ENCODE measurements around the gene OR7D2. TPM values are rescaled to one million over a fixed set of nuclear protein-coding genes. Genes with fewer than 3 reads are reported as not detected.

OR7D2 gene
- total and polyA plus RNA-seq, 7 donors = 0.01 TPM; not detected in 6

GRCh38 chr19:9205501-9206113 is 26.8 kb downstream of the OR7D2 start:
- peak overlapping the region in 3 of 4 donors; percentile 28 to 42 (median 28) for H3K4me3 ChIP-seq
- intact Hi-C loops (cut with DNase I) = loop anchor here (2.0 kb wide), 2 partner anchors 71 to 591 kb away; no protein-coding TSS in a partner anchor
- peak; percentile 81 for DNase-seq

GRCh38 chr19:9219489-9219888 is 40.7 kb downstream of the OR7D2 start, which contains the start of gene OR7D4:
TSS of gene OR7D4 (minus strand) at chr19:9219589. CDS start at chr19:9214837, 4,752 bp downstream.
- Histone ChIP-seq H3K27ac (no peak within 1 kb of the TSS), H3K27me3 (no peaks in the 10 kb centered on the region), H3K9me3 (peaks cover 0 to 2% (median 1%) of the 10 kb centered on the region in 4 donors), H3K36me3 (no peaks in the 10 kb centered on the region), H3K4me3 (no peak within 1 kb of the TSS), H3K4me1 (no peaks in the 10 kb centered on the region)
- DNase-seq = no peak
- WGBS, 2 donors = 73 to 76% methylated on average over 3 of the region's 3 CpGs
- intact Hi-C loops (cut with DNase I) = no loop called here
- TF ChIP-seq POLR2A (IDR thresholded peaks at IDR 0.05) (no peak), POLR2AphosphoS5 (IDR thresholded peaks at IDR 0.05) (no peak), EP300 (IDR thresholded peaks at IDR 0.05) (no peak), CTCF (IDR thresholded peaks at IDR 0.05) (no peak)

More at GRCh38 chr19:9205501-9206113, 26.8 kb downstream of the OR7D2 start:
- Histone ChIP-seq H3K4me1 (peaks cover 0 to 6% (median 2%) of the 10 kb centered on the region in 4 donors), H3K36me3 (no peaks in the 10 kb centered on the region), H3K9me3 (no peaks in the 10 kb centered on the region), H3K27me3 (no peaks in the 10 kb centered on the region), H3K27ac (no peak overlapping the region)
- WGBS, 2 donors = 34 to 36% methylated on average over 13 of the region's 13 CpGs
- TF ChIP-seq POLR2A (IDR thresholded peaks at IDR 0.05) (no peak), CTCF (IDR thresholded peaks at IDR 0.05) (peak; percentile 7 to 91 (median 78))

Other genes with a start within 250 kb of the OR7D2 start
- under 1 TPM in 1 of 4 donors, not detected in 3; under 0.01 TPM for gene MUC16, start 168.6 kb upstream of the OR7D2 start, total RNA-seq
- under 1 TPM in 1 of 3 donors, not detected in 2; under 0.01 TPM for gene MUC16, start 168.6 kb upstream of the OR7D2 start, polyA plus RNA-seq
- gene OR1M1, start 91.9 kb upstream of the OR7D2 start, total RNA-seq = not detected
- not detected for gene OR1M1, start 91.9 kb upstream of the OR7D2 start, polyA plus RNA-seq
- gene OR7G2, start 71.5 kb upstream of the OR7D2 start, total RNA-seq = not detected
- not detected for gene OR7G2, start 71.5 kb upstream of the OR7D2 start, polyA plus RNA-seq
- not detected for gene OR7G1, start 63.2 kb upstream of the OR7D2 start, total RNA-seq
- not detected for gene OR7G1, start 63.2 kb upstream of the OR7D2 start, polyA plus RNA-seq
- gene OR7G3, start 52.0 kb upstream of the OR7D2 start, total RNA-seq = not detected
- not detected for gene OR7G3, start 52.0 kb upstream of the OR7D2 start, polyA plus RNA-seq
- gene ZNF317, start 38.6 kb upstream of the OR7D2 start, total RNA-seq = 10 to 100 TPM; 11.4 to 20.8 (median 17.4) TPM
- 10 to 100 TPM; 12.6 to 24.5 (median 16.3) TPM for gene ZNF317, start 38.6 kb upstream of the OR7D2 start, polyA plus RNA-seq
- gene OR7D4, start 40.6 kb downstream of the OR7D2 start, total RNA-seq = not detected
- not detected for gene OR7D4, start 40.6 kb downstream of the OR7D2 start, polyA plus RNA-seq
- gene OR7E24, start 72.0 kb downstream of the OR7D2 start, total RNA-seq = not detected
- not detected for gene OR7E24, start 72.0 kb downstream of the OR7D2 start, polyA plus RNA-seq
- 10 to 100 TPM in 2 of 4 donors, 1 to 10 TPM in 2; 3.1 to 23.7 (median 11.9) TPM for gene ZNF699, start 130.9 kb downstream of the OR7D2 start, total RNA-seq
- 1 to 10 TPM in 1 of 3 donors, under 1 TPM in 2; 0.46 to 2.8 (median 0.60) TPM for gene ZNF699, start 130.9 kb downstream of the OR7D2 start, polyA plus RNA-seq
- gene ZNF559, start 145.2 kb downstream of the OR7D2 start, total RNA-seq = 10 to 100 TPM; 16.5 to 45.7 (median 23.9) TPM
- gene ZNF559, start 145.2 kb downstream of the OR7D2 start, polyA plus RNA-seq = 1 to 10 TPM; 3.7 to 9.1 (median 4.8) TPM
- 1 to 10 TPM; 3.0 to 5.5 (median 3.3) TPM for gene ZNF177, start 184.0 kb downstream of the OR7D2 start, total RNA-seq
- 1 to 10 TPM in 1 of 3 donors, not detected in 2; 1.2 TPM for gene ZNF177, start 184.0 kb downstream of the OR7D2 start, polyA plus RNA-seq

Measured in sigmoid colon (tissue), 7 donors.